ENCODE measurements around the gene FSIP1. TPM values are rescaled to one million over a fixed set of nuclear protein-coding genes. Genes with fewer than 3 reads are reported as not detected.

FSIP1 gene
- total RNA-seq, 1 donor from 2014 or later: 0.41 TPM

DNA sequence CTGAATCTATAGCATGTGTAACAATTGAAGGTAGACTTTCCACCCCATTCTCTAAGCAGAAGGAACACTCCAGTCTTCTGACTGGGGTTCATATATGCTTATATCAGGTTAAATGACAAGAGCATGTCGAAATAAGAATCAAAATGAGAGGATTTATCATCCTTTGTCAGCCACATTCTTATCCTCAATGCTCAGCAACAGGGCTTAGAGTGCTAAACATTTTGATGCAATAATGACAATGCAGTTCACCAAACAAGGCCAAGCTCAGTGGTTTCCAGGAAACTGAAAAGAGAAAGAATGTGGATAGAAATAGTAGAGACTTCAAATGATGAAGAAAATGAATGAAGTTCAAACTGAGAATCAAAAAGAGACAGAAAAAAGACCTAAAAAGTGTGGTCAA is 78.0 kb downstream of the FSIP1 start:
- Mint-ChIP-seq H3K36me3 (ENCODE audit: low read depth, unreplicated experiment) (no peaks in the 10 kb centered on the region), H3K9me3 (ENCODE audit: unreplicated experiment) (no peaks in the 10 kb centered on the region), H3K27ac (ENCODE audit: unreplicated experiment) (no peak overlapping the region), H3K27me3 (ENCODE audit: unreplicated experiment) (no peaks in the 10 kb centered on the region), H3K4me1 (ENCODE audit: unreplicated experiment) (no peaks in the 10 kb centered on the region), H3K4me3 (ENCODE audit: unreplicated experiment) (no peak overlapping the region)
- TF ChIP-seq, protein P1, sequence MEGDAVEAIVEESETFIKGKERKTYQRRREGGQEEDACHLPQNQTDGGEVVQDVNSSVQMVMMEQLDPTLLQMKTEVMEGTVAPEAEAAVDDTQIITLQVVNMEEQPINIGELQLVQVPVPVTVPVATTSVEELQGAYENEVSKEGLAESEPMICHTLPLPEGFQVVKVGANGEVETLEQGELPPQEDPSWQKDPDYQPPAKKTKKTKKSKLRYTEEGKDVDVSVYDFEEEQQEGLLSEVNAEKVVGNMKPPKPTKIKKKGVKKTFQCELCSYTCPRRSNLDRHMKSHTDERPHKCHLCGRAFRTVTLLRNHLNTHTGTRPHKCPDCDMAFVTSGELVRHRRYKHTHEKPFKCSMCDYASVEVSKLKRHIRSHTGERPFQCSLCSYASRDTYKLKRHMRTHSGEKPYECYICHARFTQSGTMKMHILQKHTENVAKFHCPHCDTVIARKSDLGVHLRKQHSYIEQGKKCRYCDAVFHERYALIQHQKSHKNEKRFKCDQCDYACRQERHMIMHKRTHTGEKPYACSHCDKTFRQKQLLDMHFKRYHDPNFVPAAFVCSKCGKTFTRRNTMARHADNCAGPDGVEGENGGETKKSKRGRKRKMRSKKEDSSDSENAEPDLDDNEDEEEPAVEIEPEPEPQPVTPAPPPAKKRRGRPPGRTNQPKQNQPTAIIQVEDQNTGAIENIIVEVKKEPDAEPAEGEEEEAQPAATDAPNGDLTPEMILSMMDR (IDR thresholded peaks at IDR 0.05; ENCODE audit: unreplicated experiment): no peak
- DNase-seq (ENCODE audit: low spot score): no peak

DNA sequence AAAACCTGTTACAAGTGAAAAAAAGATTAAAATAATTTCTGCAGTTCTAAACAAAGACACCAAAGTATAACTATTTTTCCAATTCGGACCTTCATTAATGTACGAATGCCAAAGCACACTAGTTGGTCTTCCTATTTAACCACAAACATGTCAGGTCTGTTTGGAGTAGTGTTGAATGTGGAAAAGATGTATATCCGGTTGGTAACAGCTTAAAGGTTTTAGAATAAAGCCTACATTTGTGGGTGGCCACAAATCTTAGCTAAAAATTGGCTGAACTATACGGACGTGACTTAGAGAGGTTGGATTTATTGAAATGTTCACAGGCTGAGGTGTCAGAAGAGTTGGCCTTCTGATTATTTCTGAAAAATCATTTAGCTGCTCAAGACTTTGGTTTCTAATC is 78.4 kb downstream of the FSIP1 start:
- no peak for DNase-seq (ENCODE audit: low spot score)
- Mint-ChIP-seq H3K4me1 (ENCODE audit: unreplicated experiment) (no peaks in the 10 kb centered on the region), H3K36me3 (ENCODE audit: low read depth, unreplicated experiment) (no peaks in the 10 kb centered on the region), H3K27me3 (ENCODE audit: unreplicated experiment) (no peaks in the 10 kb centered on the region), H3K4me3 (ENCODE audit: unreplicated experiment) (no peak overlapping the region), H3K27ac (ENCODE audit: unreplicated experiment) (no peak overlapping the region), H3K9me3 (ENCODE audit: unreplicated experiment) (no peaks in the 10 kb centered on the region)
- TF ChIP-seq, protein P1 (IDR thresholded peaks at IDR 0.05; ENCODE audit: unreplicated experiment): no peak

DNA sequence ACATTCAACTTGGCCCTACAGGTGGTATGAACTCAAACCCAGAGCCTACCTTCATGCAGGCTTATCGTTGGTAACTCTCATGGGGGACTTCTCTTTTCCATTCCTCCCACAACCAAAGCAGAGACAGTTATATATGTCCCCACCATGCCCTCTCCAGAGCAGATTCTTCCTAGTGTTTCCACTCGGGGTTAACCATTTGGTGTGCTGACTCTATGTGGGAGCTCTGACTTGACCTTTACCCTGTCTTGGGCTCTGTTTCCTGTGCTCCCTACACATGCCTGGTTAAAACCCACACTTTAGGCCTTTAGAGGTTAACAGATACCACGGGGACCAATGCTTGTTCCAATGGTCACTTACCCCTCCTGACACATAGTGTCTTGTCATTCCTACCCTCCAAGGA is 80.7 kb downstream of the FSIP1 start:
- H3K36me3 Mint-ChIP-seq (ENCODE audit: low read depth, unreplicated experiment): no peaks in the 10 kb centered on the region
- no peaks in the 10 kb centered on the region for H3K27me3 Mint-ChIP-seq (ENCODE audit: unreplicated experiment)
- no peaks in the 10 kb centered on the region for H3K9me3 Mint-ChIP-seq (ENCODE audit: unreplicated experiment)
- H3K27ac Mint-ChIP-seq (ENCODE audit: unreplicated experiment): no peak overlapping the region
- no peak for DNase-seq (ENCODE audit: low spot score)
- TF ChIP-seq, protein P1 (IDR thresholded peaks at IDR 0.05; ENCODE audit: unreplicated experiment): no peak
- no peak overlapping the region for H3K4me3 Mint-ChIP-seq (ENCODE audit: unreplicated experiment)
- no peaks in the 10 kb centered on the region for H3K4me1 Mint-ChIP-seq (ENCODE audit: unreplicated experiment)

DNA sequence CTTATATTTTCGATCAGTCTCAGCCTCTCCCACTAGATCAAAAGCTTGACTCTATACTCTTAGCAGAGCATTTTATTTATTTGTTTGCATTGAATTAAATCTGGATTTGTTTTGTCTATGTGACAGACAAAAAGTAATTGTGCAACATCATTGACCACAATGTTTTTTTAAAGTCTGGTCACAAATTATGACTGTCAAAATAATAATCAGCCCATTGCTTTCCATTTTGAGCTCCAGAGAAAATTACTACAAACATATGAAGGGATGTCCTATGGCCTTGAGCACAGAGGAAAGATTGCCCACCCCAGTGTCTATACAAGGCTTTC is 82.3 kb downstream of the FSIP1 start:
- no peak overlapping the region for H3K27ac Mint-ChIP-seq (ENCODE audit: unreplicated experiment)
- peaks cover 4% of the 10 kb centered on the region for H3K4me1 Mint-ChIP-seq (ENCODE audit: unreplicated experiment)
- no peak for DNase-seq (ENCODE audit: low spot score)
- H3K36me3 Mint-ChIP-seq (ENCODE audit: low read depth, unreplicated experiment): no peaks in the 10 kb centered on the region
- TF ChIP-seq, protein P1 (IDR thresholded peaks at IDR 0.05; ENCODE audit: unreplicated experiment): no peak
- H3K9me3 Mint-ChIP-seq (ENCODE audit: unreplicated experiment): no peaks in the 10 kb centered on the region
- H3K27me3 Mint-ChIP-seq (ENCODE audit: unreplicated experiment): no peaks in the 10 kb centered on the region
- H3K4me3 Mint-ChIP-seq (ENCODE audit: unreplicated experiment): no peak overlapping the region

DNA sequence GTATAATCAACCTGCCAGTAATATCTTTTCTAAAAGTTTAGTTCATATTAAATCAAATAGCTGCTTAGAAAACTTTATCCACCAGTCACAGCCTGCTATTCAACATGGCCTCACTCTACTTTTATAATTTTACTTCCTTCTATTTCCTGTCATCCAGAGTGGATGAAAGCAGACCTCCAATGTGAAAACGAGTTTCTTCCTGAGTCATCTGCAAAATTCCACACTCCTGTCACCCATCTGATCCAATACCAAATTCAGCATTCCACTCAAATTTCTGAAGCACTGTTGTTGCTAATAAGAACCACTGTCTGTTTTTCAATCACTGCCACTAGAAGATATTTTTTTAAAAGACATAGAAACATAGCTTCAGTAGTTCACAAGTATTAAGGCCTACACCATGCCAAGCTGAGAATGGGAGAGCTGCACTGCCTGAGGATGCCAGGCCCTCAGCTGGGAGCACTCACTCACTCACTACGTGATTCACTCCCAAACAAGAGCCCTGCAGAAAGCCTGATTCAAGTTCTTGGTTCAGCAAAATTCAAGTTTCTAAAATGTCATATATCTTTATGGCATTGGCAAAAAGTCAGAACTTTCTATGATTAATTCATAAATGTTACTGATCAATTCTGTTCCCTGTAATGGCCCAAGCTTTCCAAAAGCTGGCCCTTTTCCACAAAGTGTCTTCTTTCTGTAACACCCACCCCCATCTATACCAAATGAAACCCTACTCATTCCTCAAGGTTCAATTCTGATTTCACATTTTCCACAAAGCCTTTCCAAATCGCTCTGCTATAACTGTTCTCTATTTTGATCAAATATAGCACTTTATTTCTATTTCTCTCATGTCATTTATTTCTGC is 82.9 kb downstream of the FSIP1 start:
- Mint-ChIP-seq H3K4me3 (ENCODE audit: unreplicated experiment) (no peak overlapping the region), H3K4me1 (ENCODE audit: unreplicated experiment) (peaks cover 4% of the 10 kb centered on the region), H3K9me3 (ENCODE audit: unreplicated experiment) (no peaks in the 10 kb centered on the region), H3K36me3 (ENCODE audit: low read depth, unreplicated experiment) (no peaks in the 10 kb centered on the region), H3K27ac (ENCODE audit: unreplicated experiment) (no peak overlapping the region), H3K27me3 (ENCODE audit: unreplicated experiment) (no peaks in the 10 kb centered on the region)
- TF ChIP-seq, protein P1 (IDR thresholded peaks at IDR 0.05; ENCODE audit: unreplicated experiment): no peak
- DNase-seq (ENCODE audit: low spot score): no peak
